ENCODE measurements around the gene ABCC1.
"Not testable (repeated sequence)": the region's sequence is repeated elsewhere in the genome, so short reads cannot be mapped to it uniquely, and the experiment has no call there.

GRCh38 chr16:15956106-15956505, 6.7 kb downstream of the ABCC1 start:
- TF ChIP-seq CTCF (conservative IDR thresholded peaks at IDR 0.05 in 1 of 2, IDR thresholded peaks at IDR 0.05 in 1 of 2; ENCODE audit: low read depth in 1 of 2, low read length in 2 of 2); EZH2 (IDR thresholded peaks at IDR 0.05; ENCODE audit: low read length, missing control alignments): not testable (repeated sequence)
